ENCODE results near the gene CCDC92.

Gene CCDC92

DNA sequence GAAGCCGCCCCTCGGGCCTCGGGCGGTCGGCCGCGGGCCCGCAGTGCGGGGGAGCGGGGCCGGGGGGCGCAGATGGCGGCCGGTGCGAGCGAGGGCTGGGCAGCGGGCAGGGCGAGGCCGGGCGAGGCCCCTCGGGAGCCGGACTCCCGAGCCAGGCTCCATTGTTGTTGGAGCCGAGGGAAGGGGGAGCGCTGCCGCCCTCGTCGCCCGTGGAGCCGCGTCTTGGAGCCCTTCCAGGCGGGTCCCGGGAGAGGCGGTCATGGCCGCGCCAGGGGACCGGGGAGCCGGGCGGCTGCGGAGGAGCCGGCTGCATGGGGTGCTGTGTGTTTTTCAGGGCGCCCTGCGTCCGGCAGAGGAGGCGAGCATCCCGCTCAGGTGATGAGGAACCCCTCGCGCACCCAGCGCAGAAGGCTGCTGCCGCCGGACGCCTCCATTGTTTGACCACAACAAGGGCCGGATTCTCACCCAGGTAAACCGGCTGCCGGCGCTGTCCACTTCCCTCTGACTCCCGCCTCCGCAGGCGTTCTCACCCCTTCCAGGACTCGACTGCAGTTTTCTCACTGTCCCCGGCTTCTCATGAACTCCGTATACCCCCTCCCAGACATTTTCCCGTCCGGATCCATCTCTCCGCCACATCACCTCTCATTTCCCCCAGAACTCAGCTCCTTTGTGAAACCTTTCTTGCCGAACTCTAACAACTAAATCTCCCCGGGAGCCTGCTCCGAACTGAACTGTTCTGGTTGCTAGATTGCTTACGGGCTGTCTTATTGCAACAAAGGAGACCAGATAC is 1.1 kb upstream of the CCDC92 start:
- DNase-seq = peak in 3 of 4 experiments; percentile 20 to 54 (median 37)

GRCh38 chr12:123971770-123972456 is 718 bp downstream of the CCDC92 start:
- peak; percentile 23 to 50 (median 38) for DNase-seq

- DNase-seq = no peak
Measured at GRCh38 chr12:123971449-123971769, 1.2 kb downstream of the CCDC92 start.

DNA sequence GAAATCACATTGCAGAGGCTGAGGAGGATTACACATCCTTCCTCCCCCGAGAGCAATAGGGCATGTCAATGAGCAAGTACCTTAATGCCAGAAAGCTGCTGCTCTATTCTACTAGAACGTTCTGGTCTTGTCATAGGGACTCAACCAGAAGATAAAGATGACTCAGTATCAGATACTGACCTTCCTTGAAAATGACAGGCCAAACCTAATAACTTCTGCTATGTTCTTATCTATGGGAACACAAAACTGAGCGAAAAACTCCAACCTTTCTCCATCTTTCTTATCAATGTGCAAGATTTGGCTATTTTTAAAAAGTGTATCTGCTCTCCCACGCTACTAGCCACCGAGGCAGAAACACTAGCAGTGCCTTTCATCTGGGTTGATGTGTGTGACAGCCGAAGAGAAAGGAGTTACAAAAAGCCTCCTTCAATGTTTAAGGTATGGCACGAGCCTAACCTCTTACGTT is 5.5 kb downstream of the CCDC92 start:
- no peak for DNase-seq

DNA sequence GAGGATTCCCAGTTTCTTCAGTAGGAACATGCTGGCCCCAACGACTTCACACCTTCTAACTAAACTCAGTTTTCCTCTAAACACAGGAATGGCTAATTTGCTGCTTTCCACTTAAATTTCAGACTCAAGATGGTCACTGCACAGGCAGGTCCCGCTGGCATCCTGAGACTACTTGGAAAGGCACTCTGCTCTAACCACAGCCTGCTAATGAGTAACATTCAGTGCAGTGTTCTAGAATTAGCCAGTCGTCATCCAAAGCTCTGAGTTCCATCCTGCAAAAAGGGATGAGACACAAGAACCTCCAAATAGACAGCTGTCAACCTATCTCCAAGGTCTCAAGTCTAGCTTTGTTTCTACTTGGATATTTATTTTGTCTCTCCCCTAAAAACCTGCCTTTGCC is 6.0 kb downstream of the CCDC92 start:
- DNase-seq = no peak

GRCh38 chr12:123965382-123965781 is 7.2 kb downstream of the CCDC92 start:
- DNase-seq = no peak

GRCh38 chr12:123963821-123964220 is 8.8 kb downstream of the CCDC92 start:
- no peak for DNase-seq

DNA sequence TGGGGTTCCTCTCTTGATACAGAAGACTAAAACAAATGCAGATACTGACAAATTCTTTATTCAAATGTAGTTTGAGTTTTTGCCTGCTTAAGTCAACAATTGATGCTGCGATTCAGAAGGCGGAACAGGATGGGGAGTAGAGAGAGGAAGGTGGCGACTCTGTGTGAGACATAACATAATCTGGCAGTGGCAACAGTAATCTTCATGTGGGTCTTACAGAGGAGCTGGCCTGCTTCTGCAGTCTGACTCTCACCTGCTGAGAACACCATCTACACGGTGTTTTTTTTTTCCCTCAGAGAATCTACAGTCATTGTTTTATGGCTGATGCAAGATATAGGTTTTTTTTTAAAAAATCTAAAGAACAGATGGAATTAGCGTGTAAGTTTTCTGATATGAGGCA is 10.1 kb downstream of the CCDC92 start:
- no peak for DNase-seq

- no peak for DNase-seq
Measured at GRCh38 chr12:123961585-123962345, 10.9 kb downstream of the CCDC92 start.

DNA sequence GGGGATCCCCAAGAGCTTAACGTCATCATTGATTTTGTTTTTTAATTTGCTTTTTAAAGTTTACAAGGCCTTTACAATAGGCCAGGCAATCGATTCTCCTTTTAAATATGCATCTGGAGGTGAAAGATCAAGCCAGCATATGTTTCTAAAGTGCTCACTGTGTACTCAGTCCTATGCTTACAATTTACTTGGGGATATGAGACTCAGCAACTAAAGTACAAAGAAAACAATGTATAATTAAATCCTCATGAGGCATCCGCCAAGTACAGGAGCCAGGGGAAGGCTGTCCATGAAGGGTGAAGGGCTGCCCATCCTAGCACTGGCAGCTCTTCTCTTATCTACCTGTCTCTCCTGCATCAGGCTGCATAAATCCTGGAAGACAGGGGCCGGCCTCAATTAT is 11.8 kb downstream of the CCDC92 start:
- DNase-seq = no peak

GRCh38 chr12:123960029-123960735 is 12.4 kb downstream of the CCDC92 start:
- DNase-seq = no peak

DNA sequence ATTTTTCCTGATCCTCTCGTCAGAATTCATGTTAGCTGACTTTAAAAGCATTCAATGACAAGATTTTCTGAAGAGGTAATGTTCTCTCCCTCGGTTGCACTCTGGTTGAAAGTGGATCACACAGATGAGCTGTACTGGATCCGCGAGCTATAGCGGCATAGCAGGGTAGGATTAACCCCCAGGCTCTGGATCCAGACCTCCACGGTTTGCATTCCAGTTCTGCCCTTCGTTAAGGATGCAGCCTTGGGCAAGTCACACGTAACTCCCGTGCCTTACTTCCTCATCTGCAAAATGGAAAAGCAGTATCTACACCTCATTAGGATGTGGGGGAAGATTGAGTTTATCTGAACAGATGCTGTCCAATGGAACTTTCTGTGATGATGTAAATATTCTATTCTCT is 13.8 kb downstream of the CCDC92 start:
- DNase-seq = no peak

DNA sequence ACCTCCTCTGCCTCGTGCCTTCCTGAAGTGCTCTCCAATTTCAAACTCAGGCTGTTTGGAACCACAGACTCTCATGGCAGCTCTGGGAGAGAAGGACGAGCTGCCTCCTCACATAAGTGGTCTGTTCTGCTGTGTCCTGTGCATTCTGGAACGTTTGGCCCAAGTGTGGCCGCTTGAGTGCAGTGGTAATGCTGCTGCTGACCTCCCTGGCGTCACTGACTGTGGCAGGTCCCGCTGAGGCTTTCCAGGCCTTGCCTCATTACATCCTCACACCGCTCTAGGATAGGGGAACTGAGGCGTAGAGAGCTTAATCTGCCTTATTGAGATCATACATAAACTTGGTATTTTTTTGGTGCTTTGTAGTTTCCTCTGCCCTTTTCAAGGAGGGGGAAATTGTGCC is 14.2 kb downstream of the CCDC92 start:
- no peak for DNase-seq

- no peak for DNase-seq
Measured at GRCh38 chr12:123957196-123957595, 15.4 kb downstream of the CCDC92 start.

- DNase-seq = no peak
Measured at GRCh38 chr12:123956249-123956648, 16.4 kb downstream of the CCDC92 start.

DNA sequence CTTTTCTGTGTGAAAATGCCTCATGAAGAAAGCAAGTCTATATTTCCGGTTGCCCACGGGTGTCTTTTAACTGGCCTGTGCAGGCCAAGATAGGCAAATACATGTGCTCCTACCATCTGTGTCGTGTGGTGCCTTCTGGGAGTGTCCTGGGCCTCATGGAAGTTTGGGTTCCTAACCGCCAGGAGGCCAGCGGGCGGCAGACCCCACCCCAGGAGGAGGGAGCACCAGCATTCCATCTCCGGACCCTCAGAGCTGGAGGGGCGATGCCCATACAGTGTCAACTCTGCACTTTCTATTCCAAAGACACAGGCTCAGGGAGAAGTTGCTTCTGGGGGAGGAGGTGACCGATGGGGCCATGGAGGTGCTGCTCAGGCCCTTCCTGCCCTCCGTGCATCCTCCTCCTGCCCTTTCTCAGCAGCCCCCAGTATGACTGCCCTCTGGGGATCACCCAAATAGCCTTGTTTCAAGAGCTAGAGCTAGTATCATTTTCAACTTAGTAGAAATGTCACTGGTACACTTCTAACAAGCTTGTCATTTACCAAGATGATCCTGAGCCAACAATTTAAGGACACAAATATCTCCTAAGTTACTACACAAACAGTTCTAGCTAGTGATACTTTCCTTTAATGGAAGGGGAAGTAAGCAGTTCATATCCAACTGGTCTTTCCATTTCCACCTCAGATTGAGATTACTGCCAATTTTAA is 17.8 kb downstream of the CCDC92 start:
- DNase-seq = no peak

DNA sequence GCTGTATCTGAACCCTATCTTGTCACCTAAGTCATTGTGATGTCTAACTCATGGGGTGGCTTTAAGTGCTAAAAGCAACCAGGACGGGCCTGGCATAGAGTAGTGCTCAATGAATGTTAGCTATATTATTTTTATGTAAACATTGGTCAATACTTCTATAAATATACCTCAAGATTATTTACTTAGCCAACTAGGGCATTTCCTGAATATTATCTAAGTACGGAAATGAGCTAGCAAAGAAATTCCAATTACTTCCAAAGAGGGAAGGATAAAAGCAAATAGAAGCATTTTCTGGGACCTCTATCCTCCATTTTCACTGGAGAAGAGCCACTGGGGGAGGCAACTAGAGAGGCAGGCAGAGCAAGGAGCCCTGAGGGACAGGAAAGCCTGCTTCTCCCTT is 20.6 kb downstream of the CCDC92 start:
- DNase-seq = no peak

GRCh38 chr12:123951467-123951866 is 21.2 kb downstream of the CCDC92 start:
- DNase-seq = no peak

- DNase-seq = peak in 2 of 4 experiments; percentile 18 to 20
Measured at GRCh38 chr12:123950476-123951349, 21.9 kb downstream of the CCDC92 start.

- no peak for DNase-seq
Measured at GRCh38 chr12:123949770-123950165, 22.9 kb downstream of the CCDC92 start.

All from suppressor macrophage (primary cell).